Transverse colon (tissue), 4 donors: ENCODE results near the gene GABPB1.

ENCODE experiments used
- CTCF ChIP-seq, 5 experiments: fragments of 200-600 bp in 3 of 5; fragments of 450-650 bp in 2 of 5; sonication (generic) in 3 of 5; IDR thresholded peaks; 1 replicate in 2 of 5; 2 replicates in 3 of 5; pipeline ENCODE4 v1.5.1; 2016 to 2017; ENCODE audit warnings: antibody characterized with exemption in 5 of 5, inconsistent platforms in 3 of 5, mild to moderate bottlenecking in 2 of 5, moderate library complexity in 1 of 5
- EP300 ChIP-seq: sonication (generic); formaldehyde crosslinking; IDR thresholded peaks from one replicate; pipeline ENCODE4 v1.6.1; 2017; ENCODE audit warnings: antibody characterized with exemption, low read depth
- POLR2A ChIP-seq: fragments of 450-650 bp; IDR thresholded peaks from one replicate; pipeline ENCODE4 v1.6.1; 2016; ENCODE audit warnings: antibody characterized with exemption, mild to moderate bottlenecking, moderate library complexity
- POLR2AphosphoS5 ChIP-seq, 3 donors: sonication (generic); formaldehyde crosslinking; IDR thresholded peaks; one replicate each; pipeline ENCODE4 v1.6.1; 2016; ENCODE audit warnings: antibody characterized with exemption in 3 of 3

- no peak for TF ChIP-seq CTCF (IDR thresholded peaks at IDR 0.05)
- TF ChIP-seq POLR2A, result no peak
- no peak for TF ChIP-seq POLR2AphosphoS5 (IDR thresholded peaks at IDR 0.05)
- no peak for TF ChIP-seq EP300
Measured at GRCh38 chr15:50247819-50248655, 107.0 kb downstream of the GABPB1 start.
